Osteocyte (in vitro differentiated cells): ENCODE data around the gene IDI2. TPM values are rescaled to one million over a fixed set of nuclear protein-coding genes. Genes with fewer than 3 reads are reported as not detected.

Experiments
- DNase-seq: peaks from one replicate; pipeline ENCODE4 v3.0.0; 2021; ENCODE audit warnings: mixed read lengths; ENCODE audit not compliant: unreplicated experiment; ENCODE audit errors: extremely low spot score
- H3K27ac Mint-ChIP-seq: one replicate; pipeline ENCODE4 v1.8.0; 2021; ENCODE audit warnings: mild to moderate bottlenecking, mixed read lengths; ENCODE audit not compliant: unreplicated experiment
- H3K27me3 Mint-ChIP-seq: one replicate; pipeline ENCODE4 v1.8.0; 2021; ENCODE audit warnings: mixed read lengths; ENCODE audit not compliant: unreplicated experiment
- H3K36me3 Mint-ChIP-seq: one replicate; pipeline ENCODE4 v1.8.0; 2021; ENCODE audit warnings: mixed read lengths; ENCODE audit not compliant: unreplicated experiment
- H3K4me1 Mint-ChIP-seq: one replicate; pipeline ENCODE4 v1.8.0; 2021; ENCODE audit warnings: mixed read lengths; ENCODE audit not compliant: unreplicated experiment
- H3K4me3 Mint-ChIP-seq: one replicate; pipeline ENCODE4 v1.8.0; 2021; ENCODE audit warnings: mild to moderate bottlenecking, moderate library complexity, mixed read lengths; ENCODE audit not compliant: unreplicated experiment
- H3K9me3 Mint-ChIP-seq: one replicate; pipeline ENCODE4 v1.8.0; 2021; ENCODE audit warnings: mixed read lengths; ENCODE audit not compliant: unreplicated experiment
- total RNA-seq: library from RNA; stranded (reverse); gene quantifications from 2 replicates; pipeline ENCODE4 v1.2.1, GENCODE V29; 2021
- TF ChIP-seq, protein P1 (sequence below): fragments of 200-600 bp; sonication (generic); IDR thresholded peaks from 2 replicates; pipeline ENCODE4 v1.5.0; 2021; ENCODE audit warnings: antibody characterized with exemption, mild to moderate bottlenecking, moderate library complexity

IDI2 gene
- total RNA-seq, 1 donor from 2014 or later, result not detected

DNA sequence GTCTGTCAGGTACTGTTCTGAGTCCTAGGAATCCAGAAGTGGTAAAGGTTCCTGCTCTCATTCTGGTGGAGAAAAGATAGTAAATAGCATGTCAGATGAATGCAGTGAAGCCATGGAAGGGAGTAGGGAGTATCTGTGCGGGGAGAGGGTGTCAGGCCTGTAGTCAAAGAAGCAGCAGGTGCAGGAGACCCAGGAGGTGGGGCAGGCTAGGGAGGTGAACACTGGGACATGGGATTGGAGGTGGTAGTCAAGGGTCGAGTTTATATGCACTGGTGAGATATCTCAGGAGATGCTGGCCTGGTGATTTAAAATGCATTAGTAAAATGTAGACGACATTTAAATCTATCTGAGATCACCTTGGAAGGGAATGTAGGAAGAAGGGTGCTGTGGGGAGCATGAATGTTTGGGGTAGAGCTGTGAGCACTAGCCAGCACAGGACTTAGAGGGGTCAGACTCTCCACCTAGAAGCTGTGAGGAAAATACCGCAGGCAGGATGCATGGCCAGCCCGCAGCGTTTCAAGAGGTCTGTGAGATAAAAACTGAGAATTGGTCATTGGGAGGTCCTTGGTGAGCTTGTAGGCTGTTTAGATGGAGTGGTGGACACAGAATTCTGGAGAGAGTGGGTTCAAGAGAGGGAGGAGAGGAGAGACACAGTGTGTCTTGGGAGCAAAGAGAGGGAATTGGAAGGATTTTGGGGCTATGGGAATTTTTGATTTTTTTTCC, 30.7 kb downstream of the IDI2 start:
- Mint-ChIP-seq H3K9me3 (no peaks in the 10 kb centered on the region), H3K4me1 (peaks cover 8% of the 10 kb centered on the region), H3K4me3 (no peak overlapping the region), H3K27ac (no peak overlapping the region), H3K27me3 (no peaks in the 10 kb centered on the region), H3K36me3 (peaks cover 58% of the 10 kb centered on the region)
- no peak for DNase-seq
- TF ChIP-seq, protein P1, sequence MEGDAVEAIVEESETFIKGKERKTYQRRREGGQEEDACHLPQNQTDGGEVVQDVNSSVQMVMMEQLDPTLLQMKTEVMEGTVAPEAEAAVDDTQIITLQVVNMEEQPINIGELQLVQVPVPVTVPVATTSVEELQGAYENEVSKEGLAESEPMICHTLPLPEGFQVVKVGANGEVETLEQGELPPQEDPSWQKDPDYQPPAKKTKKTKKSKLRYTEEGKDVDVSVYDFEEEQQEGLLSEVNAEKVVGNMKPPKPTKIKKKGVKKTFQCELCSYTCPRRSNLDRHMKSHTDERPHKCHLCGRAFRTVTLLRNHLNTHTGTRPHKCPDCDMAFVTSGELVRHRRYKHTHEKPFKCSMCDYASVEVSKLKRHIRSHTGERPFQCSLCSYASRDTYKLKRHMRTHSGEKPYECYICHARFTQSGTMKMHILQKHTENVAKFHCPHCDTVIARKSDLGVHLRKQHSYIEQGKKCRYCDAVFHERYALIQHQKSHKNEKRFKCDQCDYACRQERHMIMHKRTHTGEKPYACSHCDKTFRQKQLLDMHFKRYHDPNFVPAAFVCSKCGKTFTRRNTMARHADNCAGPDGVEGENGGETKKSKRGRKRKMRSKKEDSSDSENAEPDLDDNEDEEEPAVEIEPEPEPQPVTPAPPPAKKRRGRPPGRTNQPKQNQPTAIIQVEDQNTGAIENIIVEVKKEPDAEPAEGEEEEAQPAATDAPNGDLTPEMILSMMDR, result no peak

DNA sequence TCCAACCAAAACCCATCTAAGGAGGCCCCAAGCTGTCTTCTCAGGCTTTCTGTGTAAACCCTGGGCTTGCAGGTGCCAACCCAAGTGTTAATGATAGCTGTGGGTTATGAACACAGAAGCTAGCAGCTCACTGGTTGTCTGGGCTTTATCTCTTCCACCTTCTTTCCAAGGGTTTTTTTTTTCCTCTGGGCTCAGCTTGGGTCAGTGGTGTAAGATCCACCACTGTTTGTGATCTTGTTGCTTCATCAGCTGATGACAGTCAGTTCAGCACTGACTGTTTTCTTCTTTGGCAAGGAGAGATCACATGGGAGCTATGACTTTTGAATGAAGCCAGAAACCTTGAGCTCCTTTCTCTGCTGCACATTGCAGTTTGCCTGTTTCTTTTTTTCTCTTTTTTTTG, 32.8 kb downstream of the IDI2 start:
- peaks cover 39% of the 10 kb centered on the region for H3K36me3 Mint-ChIP-seq
- no peaks in the 10 kb centered on the region for H3K9me3 Mint-ChIP-seq
- no peak overlapping the region for H3K4me3 Mint-ChIP-seq
- DNase-seq, result no peak
- H3K27me3 Mint-ChIP-seq, result no peaks in the 10 kb centered on the region
- H3K4me1 Mint-ChIP-seq, result peaks cover 20% of the 10 kb centered on the region
- no peak overlapping the region for H3K27ac Mint-ChIP-seq
- TF ChIP-seq, protein P1, result no peak

DNA sequence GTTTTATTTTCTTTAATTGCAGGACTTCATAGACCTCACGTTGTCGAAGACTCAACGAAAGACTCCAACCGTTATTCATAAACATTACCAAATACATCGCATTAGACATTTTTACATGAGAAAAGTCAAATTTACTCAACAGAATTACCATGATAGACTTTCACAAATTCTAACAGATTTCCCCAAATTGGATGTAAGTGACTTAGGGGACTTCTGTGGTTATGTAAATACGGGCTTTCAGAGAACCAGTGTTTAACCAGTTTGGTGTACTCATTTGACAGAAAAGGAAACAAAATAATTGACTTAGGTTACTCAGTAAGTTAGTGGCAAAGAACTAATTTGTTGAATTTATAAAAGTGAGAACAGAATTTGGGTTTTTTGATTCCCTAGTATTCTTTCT, 33.2 kb downstream of the IDI2 start:
- Mint-ChIP-seq H3K27me3 (no peaks in the 10 kb centered on the region), H3K4me1 (peaks cover 22% of the 10 kb centered on the region), H3K9me3 (no peaks in the 10 kb centered on the region), H3K4me3 (no peak overlapping the region), H3K36me3 (peaks cover 36% of the 10 kb centered on the region), H3K27ac (no peak overlapping the region)
- TF ChIP-seq, protein P1, result no peak
- no peak for DNase-seq

DNA sequence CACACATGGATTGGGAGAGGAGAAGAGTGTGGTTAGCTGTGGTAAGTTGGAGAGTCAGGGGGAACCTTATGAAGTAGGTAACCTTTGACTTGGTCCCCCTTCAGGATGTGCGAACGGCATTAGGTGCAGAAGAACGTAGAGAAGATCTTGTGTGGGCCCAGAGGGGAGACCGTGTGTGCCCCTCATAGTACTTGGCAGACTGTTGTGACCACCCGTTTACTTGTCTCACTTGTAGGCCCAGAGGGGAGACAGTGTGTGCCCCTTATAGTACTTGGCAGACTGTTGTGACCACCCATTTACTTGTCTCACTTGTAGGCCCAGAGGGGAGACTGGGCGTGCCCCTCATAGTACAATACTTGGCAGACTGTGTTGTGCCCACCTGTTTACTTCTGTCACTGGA, 34.9 kb downstream of the IDI2 start:
- Mint-ChIP-seq H3K4me3 (no peak overlapping the region), H3K27ac (no peak overlapping the region), H3K36me3 (peaks cover 25% of the 10 kb centered on the region), H3K9me3 (no peaks in the 10 kb centered on the region), H3K27me3 (no peaks in the 10 kb centered on the region), H3K4me1 (peaks cover 31% of the 10 kb centered on the region)
- TF ChIP-seq, protein P1, result no peak
- DNase-seq, result no peak

DNA sequence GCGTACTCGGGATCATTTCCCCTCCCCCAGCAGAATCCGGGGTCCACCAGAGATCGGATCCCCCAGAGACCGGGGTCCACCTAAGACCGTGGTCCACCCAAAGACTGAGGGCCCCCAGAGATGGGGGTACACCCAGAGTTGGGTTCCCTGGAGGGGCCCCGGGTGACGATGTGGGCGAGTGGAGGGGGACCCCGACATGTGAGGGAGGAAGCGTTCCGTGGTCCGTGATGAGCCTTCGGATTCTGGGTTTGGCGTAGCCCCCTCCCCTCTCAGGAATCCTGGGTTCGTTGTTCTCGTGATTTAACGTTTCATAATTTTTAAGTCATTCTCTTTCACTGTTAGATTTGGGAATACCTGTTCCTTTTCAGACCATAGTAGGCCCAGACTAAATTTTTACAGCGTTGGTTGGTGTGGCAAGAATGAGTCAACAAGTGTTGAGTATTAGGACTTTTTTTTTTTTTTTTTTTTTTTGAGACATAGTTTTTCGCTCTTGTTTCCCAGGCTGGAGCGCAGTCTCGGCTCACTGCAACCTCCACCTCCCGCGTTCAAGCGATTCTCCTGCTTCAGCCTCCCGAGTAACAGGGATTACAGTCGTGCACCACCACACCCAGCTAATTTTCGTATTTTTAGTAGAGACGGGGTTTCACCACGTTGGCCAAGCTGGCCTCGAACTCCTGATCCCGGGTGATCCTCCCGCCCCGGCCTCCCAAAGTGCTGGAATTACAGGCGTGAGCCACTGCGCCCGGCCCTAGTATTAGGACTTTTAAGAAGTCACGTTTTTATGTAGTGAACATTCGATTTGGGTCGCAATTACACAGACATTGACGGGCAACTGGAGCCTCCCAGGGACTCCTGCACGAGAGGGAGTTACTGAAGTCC, 36.8 kb downstream of the IDI2 start:
- no peak for DNase-seq
- H3K4me1 Mint-ChIP-seq, result peaks cover 31% of the 10 kb centered on the region
- peaks cover 6% of the 10 kb centered on the region for H3K36me3 Mint-ChIP-seq
- no peaks in the 10 kb centered on the region for H3K27me3 Mint-ChIP-seq
- peak overlapping the region; percentile 92 for H3K4me3 Mint-ChIP-seq
- H3K27ac Mint-ChIP-seq, result peak overlapping the region; percentile 93
- H3K9me3 Mint-ChIP-seq, result no peaks in the 10 kb centered on the region
- TF ChIP-seq, protein P1, result no peak
